Stimulated activated CD4-positive, alpha-beta T cell treated with anti-CD3 and anti-CD28 coated beads, Interleukin-4, amount 100 ng/mL, for 24 hours (primary cell): ENCODE measurements around the gene GABRB1.
A peak's percentile ranks its signal among the peaks of the same experiment; 100 is the strongest.

Experiments
- DNase-seq: peaks from one replicate; pipeline ENCODE4 v3.0.0-alpha.2; 2020

Gene GABRB1

GRCh38 chr4:47031011-47031678 lies at the start of gene GABRB1:
GABRB1 (plus strand) TSS chr4:47031567.
- DNase-seq = peak; percentile 12

DNA sequence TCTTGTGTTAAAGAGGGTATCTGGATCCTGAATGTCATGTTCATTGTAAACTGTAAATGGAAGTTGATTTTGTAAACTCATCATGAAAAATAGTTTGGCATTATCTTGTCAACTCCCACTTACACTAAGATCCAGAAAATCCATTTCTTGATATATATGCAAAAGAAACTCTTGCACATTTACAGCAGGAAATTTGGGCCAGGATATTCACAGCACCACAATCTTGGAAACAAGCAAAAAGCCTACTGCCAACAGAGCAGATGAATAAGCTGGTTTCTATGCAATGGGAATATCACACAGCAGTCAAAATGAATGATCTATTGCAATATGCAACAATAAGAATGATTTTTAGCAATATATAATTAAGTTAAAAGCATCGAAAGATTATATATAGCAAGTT lies 46.6 kb upstream of the GABRB1 start:
- no peak for DNase-seq

DNA sequence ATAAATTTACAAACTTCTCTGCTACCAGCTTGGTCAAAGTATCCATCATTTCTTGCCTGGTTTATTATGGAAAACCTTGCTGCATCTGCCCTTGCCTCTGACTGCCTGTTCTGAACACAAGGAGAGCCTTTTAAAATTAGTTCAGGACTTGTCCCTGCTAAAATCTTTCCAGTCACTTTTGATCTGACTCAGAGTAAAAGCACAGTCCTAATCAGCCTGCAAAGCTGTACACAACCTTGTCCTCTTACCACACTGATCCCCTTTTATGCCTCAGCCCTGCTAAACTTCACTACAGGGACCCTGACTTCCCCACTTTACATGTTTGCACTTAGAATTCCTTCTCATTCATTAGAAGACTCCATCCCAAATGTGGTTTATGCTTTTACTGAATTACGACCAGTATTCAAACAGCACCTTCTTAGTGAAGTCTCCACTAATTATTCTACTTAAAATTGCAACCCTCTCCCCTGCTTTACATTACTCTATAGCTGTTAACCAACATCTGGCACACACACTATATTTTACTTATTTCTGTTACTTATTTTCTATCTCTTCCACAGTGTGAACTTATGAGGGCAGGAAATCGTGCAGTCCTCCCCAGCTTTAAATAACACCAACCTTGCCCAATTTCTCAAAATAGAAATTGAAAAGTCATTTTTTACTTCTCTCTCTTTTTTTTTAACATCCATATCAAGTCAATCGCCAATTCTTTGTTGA lies 44.3 kb upstream of the GABRB1 start:
- DNase-seq = no peak

DNA sequence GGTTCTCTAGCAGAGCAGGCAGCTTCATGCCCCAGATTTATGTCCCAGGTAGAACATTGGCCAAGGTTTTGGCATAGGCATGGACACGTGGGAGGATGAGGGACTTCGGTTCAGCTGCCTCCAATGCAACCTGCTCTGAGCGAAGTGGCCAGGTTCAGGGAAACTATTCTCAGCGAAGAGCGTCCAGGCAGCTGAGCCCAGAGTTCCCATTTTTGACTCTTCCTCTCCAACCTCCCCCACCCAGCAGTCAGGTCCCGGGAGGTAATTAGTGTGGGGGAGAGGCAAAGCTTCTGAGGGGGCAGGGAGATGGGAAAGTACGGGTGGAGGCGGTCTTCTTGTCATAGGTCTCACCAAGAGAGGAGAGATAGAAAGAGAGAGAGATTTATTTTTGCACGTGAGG lies 39.0 kb upstream of the GABRB1 start:
- DNase-seq = no peak

- DNase-seq = no peak
Measured at GRCh38 chr4:46993075-46994006, 38.0 kb upstream of the GABRB1 start, which contains the start of gene GABRA4. GABRA4 (minus strand) TSS chr4:46993581; CDS start chr4:46993424, 157 bp downstream.

GRCh38 chr4:46994007-46994405 lies 37.4 kb upstream of the GABRB1 start:
- DNase-seq = no peak

- DNase-seq = no peak
Measured at GRCh38 chr4:46999566-46999965, 31.8 kb upstream of the GABRB1 start.

DNA sequence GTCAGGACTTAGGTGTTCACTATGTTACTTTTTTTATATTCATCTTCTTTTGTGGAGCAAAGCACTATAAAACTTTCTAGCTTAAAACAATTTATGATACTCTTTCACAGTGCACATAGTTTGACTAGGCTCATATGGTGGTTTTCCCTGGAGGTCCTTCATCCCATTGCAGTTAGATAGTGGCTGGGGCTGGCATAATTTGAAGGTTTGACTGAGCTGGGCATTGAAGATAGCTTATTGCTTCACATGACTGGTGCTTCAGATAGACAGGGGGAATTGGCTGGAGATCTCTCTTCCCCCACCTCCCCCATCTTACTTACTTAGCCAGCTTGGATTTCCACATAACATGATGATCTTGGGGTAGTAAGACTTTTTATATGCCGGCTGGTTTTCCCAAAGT lies 31.0 kb upstream of the GABRB1 start:
- no peak for DNase-seq

DNA sequence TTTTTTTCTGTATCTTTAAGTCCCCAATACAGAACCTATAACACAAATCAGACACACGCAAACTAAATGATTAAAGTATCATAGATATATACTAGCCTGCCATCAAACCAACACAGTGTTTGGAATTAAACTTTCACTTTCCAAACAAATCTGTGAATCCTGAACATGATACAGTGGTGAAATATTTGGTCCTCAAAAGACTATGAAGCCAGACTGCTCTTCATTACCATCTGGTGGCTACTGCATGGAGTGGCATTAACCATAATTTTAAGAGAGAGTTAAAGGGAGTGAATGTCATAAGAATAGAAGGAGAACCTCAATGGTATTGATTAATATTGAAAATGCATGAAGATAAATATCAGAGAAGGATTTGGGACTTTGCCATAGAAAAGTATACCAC lies 28.8 kb upstream of the GABRB1 start:
- DNase-seq = no peak

- no peak for DNase-seq
Measured at GRCh38 chr4:47010347-47010911, 20.9 kb upstream of the GABRB1 start.

DNA sequence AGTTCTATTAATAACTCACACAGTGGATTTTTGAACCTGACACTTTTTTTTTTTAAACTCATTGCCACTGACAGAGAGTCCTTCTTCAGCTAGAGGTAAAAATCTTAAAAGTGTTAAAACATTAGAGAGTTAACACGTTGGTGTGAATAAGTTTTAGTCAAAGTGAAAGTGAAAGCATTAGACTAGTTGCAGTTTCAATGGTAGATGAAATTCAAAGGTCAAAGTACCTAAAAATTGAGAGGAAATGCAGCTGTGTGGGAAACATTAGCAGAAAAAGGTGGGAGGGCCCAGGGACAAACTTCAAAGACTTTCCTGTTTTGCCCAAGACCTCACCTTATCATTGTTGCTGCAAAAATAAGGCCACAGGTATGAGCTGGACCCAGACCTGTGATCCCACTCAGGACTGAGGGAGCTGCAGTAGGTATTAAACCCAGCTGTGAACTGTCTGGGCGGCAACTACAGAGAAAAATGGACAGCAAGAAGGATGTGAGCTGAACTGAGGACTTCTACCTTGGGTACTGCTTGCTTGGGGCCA lies 20.4 kb upstream of the GABRB1 start:
- no peak for DNase-seq

DNA sequence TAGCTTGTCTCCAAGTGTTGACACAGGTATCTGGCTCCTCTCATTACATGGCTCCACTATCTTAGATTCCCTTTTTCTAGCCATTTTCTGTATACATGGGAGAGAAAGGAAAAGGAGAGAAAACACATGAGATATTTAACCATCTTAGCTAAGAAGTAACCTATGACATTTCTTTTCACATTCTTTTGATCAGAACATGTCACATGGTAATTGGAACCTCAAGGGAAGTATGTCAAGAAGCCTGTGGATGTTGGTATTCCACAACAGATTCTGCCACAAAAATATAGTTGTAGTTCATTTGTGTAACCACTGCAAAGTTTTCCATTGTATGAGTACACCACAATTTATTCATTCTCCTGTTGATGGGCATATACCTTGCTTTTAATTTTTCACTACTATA lies 18.7 kb upstream of the GABRB1 start:
- no peak for DNase-seq

GRCh38 chr4:47013373-47013772 lies 18.0 kb upstream of the GABRB1 start:
- no peak for DNase-seq

- DNase-seq = no peak
Measured at GRCh38 chr4:47017081-47017480, 14.3 kb upstream of the GABRB1 start.

GRCh38 chr4:47017494-47017893 lies 13.9 kb upstream of the GABRB1 start:
- DNase-seq = no peak

- no peak for DNase-seq
Measured at GRCh38 chr4:47031751-47032404, 511 bp downstream of the GABRB1 start.

GRCh38 chr4:47032405-47033106 lies 1.2 kb downstream of the GABRB1 start:
- DNase-seq = peak; percentile 28

- no peak for DNase-seq
Measured at GRCh38 chr4:47038263-47038662, 6.9 kb downstream of the GABRB1 start.

GRCh38 chr4:47040828-47041227 lies 9.5 kb downstream of the GABRB1 start:
- DNase-seq = no peak

DNA sequence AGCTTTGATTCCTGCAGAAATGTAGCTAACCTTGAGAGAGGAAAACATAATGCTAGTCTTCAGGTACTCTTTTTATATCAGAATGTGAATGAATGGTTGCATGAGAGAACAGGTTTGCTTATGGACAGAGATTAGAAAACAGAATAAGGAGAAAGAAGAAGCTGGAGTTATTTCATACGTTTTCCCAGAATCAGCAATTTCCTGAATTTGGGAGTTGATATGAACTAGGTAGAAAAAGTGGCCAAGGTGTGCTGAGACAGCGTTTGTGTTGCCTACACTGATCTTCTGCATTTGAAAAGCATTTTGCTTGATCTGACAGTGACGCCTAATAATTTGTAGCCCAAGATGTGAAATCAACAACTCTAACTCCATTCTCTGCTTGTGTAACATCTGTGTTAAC lies 12.5 kb downstream of the GABRB1 start:
- DNase-seq = no peak

DNA sequence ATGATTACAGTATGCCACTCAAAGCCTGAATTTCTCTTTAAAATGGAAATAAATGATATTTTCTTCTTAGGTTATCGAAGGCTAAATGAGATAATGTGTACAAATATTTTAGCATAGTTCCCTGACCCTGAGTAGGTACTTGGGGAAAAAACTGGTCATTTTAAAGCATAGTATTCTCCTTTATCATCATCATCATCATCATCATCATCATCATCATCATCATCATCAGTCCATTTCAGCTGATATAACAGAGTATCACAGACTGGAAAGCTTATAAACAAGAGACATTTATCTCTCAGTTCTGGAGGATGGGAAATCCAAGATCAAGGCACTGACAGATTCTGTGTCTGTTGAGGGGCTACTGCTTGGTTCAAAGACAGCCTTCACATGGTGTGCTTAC lies 13.9 kb downstream of the GABRB1 start:
- no peak for DNase-seq

GRCh38 chr4:47049347-47049746 lies 18.0 kb downstream of the GABRB1 start:
- no peak for DNase-seq
